Bronchial epithelial cell (primary cell): ENCODE data around the gene PTK7. TPM values are rescaled to one million over a fixed set of nuclear protein-coding genes. Genes with fewer than 3 reads are reported as not detected.

Experiments
- DNase-seq: peaks from one replicate; pipeline ENCODE4 v3.0.0-alpha.2; 2010; ENCODE audit warnings: low read depth
- FAIRE-seq: peaks from 2 replicates; lab custom pipeline; 2011; peaks lifted over from hg19 to GRCh38; lab: Jason Lieb, UNC
- H3K27me3 ChIP-seq: 2 replicates; pipeline ENCODE4 v1.5.1; 2011; ENCODE audit warnings: low read length; ENCODE audit not compliant: control insufficient read depth, insufficient read depth
- H3K36me3 ChIP-seq: 2 replicates; pipeline ENCODE4 v1.5.1; 2011; ENCODE audit warnings: low read length; ENCODE audit not compliant: control insufficient read depth, insufficient read depth
- H3K4me3 ChIP-seq: 2 replicates; pipeline ENCODE4 v1.5.1; 2011; ENCODE audit warnings: mild to moderate bottlenecking, low read depth, low read length, control low read depth
- CTCF ChIP-seq: IDR thresholded peaks from 2 replicates; pipeline ENCODE4 v1.5.1; 2011; ENCODE audit warnings: mild to moderate bottlenecking, moderate library complexity, low read length, control low read depth, inconsistent platforms; ENCODE audit not compliant: insufficient read depth, severe bottlenecking
- total RNA-seq: library from RNA; depleted of rRNA; stranded (reverse); fragments of >200 nt; gene quantifications from 2 replicates; pipeline ENCODE4 v1.2.1, GENCODE V29; 2014

The PTK7 gene
- total RNA-seq, 1 donor from 2014 or later = 53.2 TPM

- Histone ChIP-seq H3K27me3 (no peaks in the 10 kb centered on the region), H3K4me3 (no peak overlapping the region), H3K36me3 (peaks cover 32% of the 10 kb centered on the region)
- no peak for TF ChIP-seq CTCF
- no peak for DNase-seq
- FAIRE-seq = peak; percentile 55
Observed at GRCh38 chr6:43203029-43203717, 127.1 kb downstream of the PTK7 start.

- DNase-seq (no peak), FAIRE-seq (peak; percentile 90)
- no peaks in the 10 kb centered on the region for H3K27me3 ChIP-seq
- H3K36me3 ChIP-seq = peaks cover 30% of the 10 kb centered on the region
- no peak overlapping the region for H3K4me3 ChIP-seq
- TF ChIP-seq CTCF = no peak
Observed at GRCh38 chr6:43203718-43204095, 127.6 kb downstream of the PTK7 start.

- no peak for TF ChIP-seq CTCF
- Histone ChIP-seq H3K27me3 (no peaks in the 10 kb centered on the region), H3K4me3 (no peak overlapping the region), H3K36me3 (peaks cover 26% of the 10 kb centered on the region)
- DNase-seq = no peak
- no peak for FAIRE-seq
Observed at GRCh38 chr6:43204271-43205105, 128.4 kb downstream of the PTK7 start.

GRCh38 chr6:43205849-43206248 lies 129.7 kb downstream of the PTK7 start:
- FAIRE-seq = no peak
- H3K36me3 ChIP-seq = peaks cover 21% of the 10 kb centered on the region
- DNase-seq = no peak

GRCh38 chr6:43207286-43207685 lies 131.2 kb downstream of the PTK7 start:
- H3K27me3 ChIP-seq = no peaks in the 10 kb centered on the region
- no peak for TF ChIP-seq CTCF
- H3K4me3 ChIP-seq = no peak overlapping the region
- DNase-seq = no peak
- peaks cover 21% of the 10 kb centered on the region for H3K36me3 ChIP-seq
- no peak for FAIRE-seq

More at GRCh38 chr6:43205849-43206248, 129.7 kb downstream of the PTK7 start:
- no peak overlapping the region for H3K4me3 ChIP-seq
- H3K27me3 ChIP-seq = no peaks in the 10 kb centered on the region
- no peak for TF ChIP-seq CTCF

Other genes with a start within 250 kb of the PTK7 start
- gene RPL7L1, start 196.7 kb upstream of the PTK7 start, total RNA-seq = 94.5 and 109 TPM in 2 replicates
- gene PTCRA, start 160.3 kb upstream of the PTK7 start, total RNA-seq = not detected in 2 replicates
- 9.7 and 14.0 TPM in 2 replicates for gene CNPY3, start 146.8 kb upstream of the PTK7 start, total RNA-seq
- 0.26 TPM in 1 of 2 replicates, not detected in the other for gene GNMT, start 115.6 kb upstream of the PTK7 start, total RNA-seq
- gene PEX6, start 97.1 kb upstream of the PTK7 start, total RNA-seq = 25.0 and 32.1 TPM in 2 replicates
- 20.2 and 27.6 TPM in 2 replicates for gene PPP2R5D, start 91.7 kb upstream of the PTK7 start, total RNA-seq
- gene MEA1, start 62.4 kb upstream of the PTK7 start, total RNA-seq = 55.2 and 62.4 TPM in 2 replicates
- 60.4 and 70.6 TPM in 2 replicates for gene KLHDC3, start 62.1 kb upstream of the PTK7 start, total RNA-seq
- gene RRP36, start 54.7 kb upstream of the PTK7 start, total RNA-seq = 84.7 and 97.1 TPM in 2 replicates
- gene CUL7, start 22.5 kb upstream of the PTK7 start, total RNA-seq = 16.9 and 20.5 TPM in 2 replicates
- gene MRPL2, start 16.9 kb upstream of the PTK7 start, total RNA-seq = 32.8 and 50.3 TPM in 2 replicates
- gene KLC4, start 16.7 kb upstream of the PTK7 start, total RNA-seq = 10.4 and 14.5 TPM in 2 replicates
- 10.8 and 20.1 TPM in 2 replicates for gene SRF, start 95.0 kb downstream of the PTK7 start, total RNA-seq
- gene CUL9, start 105.9 kb downstream of the PTK7 start, total RNA-seq = 29.0 and 36.4 TPM in 2 replicates
- 59.8 and 75.4 TPM in 2 replicates for gene DNPH1, start 153.2 kb downstream of the PTK7 start, total RNA-seq
- not detected in 2 replicates for gene TTBK1, start 167.2 kb downstream of the PTK7 start, total RNA-seq
- gene SLC22A7, start 221.9 kb downstream of the PTK7 start, total RNA-seq = not detected in 2 replicates
- gene CRIP3, start 232.5 kb downstream of the PTK7 start, total RNA-seq = not detected in 2 replicates